Stimulated activated CD8-positive, alpha-beta memory T cell treated with anti-CD3 and anti-CD28 coated beads, Interleukin-7, amount 100 ng/mL, for 48 hours (primary cell): ENCODE measurements around the gene TRAF4.
"Not testable (repeated sequence)": the region's sequence is repeated elsewhere in the genome, so short reads cannot be mapped to it uniquely, and the experiment has no call there.

ENCODE experiments used
- DNase-seq, 2 donors: peaks; one replicate each; pipeline ENCODE4 v3.0.0-alpha.2; 2020; ENCODE audit warnings: low read depth in 1 of 2; ENCODE audit errors: extremely low read depth in 1 of 2

The TRAF4 gene

GRCh38 chr17:28728364-28729200, 15.2 kb upstream of the TRAF4 start, which contains the start of gene NEK8:
NEK8 (plus strand) TSS chr17:28728788; CDS start chr17:28728814, 26 bp downstream.
- peak; percentile 92 to 96 for DNase-seq

DNA sequence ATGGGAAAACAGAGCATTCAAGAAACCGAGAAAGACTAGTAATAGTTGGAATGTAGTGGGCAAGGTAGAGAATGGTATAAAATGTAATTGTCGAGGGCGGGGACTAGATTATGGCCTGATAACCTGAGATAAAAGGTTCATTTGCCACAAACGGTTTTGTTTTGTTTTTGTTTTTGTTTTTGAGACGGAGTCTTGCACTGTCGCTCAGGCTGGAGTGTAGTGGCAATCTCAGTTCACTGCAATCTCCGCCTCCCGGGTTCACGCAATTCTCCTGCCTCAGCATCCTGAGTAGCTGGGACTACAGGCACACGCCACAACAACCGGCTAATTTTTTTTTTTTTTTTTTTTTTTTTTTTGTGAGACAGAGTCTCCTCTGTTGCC, 13.9 kb upstream of the TRAF4 start:
- no peak for DNase-seq

GRCh38 chr17:28733346-28733745, 10.5 kb upstream of the TRAF4 start:
- DNase-seq, result no peak

- DNase-seq, result no peak
These were observed 9.0 kb upstream of the TRAF4 start for GRCh38 chr17:28734712-28735241.

DNA sequence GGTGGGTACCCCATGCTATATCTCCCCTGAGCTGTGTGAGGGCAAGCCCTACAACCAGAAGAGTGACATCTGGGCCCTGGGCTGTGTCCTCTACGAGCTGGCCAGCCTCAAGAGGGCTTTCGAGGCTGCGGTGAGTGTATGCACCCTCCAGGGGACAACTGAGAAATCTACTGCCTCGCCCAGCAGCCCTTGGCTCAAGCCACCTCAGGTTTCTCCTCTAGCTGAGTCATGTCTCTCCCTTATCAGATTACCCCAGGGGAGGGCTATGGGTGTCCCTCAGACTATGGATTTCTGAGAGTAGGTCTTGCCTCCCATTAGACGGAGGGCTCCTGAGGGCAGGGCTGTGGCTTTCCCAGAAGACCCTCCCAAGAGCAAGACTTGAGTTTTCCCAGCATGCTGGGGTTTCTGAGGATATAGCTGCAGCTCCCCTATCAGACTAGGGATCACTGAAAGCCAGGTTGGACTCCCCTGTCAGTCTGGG, 8.5 kb upstream of the TRAF4 start:
- no peak for DNase-seq

DNA sequence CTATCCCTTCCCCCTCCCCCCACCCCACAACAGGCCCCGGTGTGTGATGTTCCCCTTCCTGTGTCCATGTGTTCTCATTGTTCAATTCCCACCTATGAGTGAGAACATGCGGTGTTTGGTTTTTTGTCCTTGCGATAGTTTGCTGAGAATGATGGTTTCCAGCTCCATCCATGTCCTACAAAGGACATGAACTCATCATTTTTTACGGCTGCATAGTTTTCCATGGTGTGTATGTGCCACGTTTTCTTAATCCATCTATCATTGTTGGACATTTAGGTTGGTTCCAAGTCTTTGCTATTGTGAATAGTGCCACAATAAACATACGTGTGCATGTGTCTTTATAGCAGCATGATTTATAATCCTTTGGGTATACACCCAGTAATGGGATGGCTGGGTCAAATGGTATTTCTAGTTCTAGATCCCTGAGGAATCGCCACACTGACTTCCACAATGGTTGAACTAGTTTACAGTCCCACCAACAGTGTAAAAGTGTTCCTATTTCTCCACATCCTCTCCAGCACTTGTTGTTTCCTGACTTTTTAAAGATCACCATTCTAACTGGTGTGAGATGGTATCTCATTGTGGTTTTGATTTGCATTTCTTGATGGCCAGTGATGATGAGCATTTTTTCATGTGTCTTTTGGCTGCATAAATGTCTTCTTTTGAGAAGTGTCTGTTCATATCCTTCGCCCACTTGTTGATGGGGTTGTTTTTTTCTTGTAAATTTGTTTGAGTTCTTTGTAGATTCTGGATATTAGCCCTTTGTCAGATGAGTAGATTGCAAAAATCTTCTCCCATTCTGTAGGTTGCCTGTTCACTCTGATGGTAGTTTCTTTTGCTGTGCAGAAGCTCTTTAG, 7.7 kb upstream of the TRAF4 start:
- DNase-seq, result not testable (repeated sequence)

GRCh38 chr17:28737316-28737715, 6.5 kb upstream of the TRAF4 start:
- no peak for DNase-seq

DNA sequence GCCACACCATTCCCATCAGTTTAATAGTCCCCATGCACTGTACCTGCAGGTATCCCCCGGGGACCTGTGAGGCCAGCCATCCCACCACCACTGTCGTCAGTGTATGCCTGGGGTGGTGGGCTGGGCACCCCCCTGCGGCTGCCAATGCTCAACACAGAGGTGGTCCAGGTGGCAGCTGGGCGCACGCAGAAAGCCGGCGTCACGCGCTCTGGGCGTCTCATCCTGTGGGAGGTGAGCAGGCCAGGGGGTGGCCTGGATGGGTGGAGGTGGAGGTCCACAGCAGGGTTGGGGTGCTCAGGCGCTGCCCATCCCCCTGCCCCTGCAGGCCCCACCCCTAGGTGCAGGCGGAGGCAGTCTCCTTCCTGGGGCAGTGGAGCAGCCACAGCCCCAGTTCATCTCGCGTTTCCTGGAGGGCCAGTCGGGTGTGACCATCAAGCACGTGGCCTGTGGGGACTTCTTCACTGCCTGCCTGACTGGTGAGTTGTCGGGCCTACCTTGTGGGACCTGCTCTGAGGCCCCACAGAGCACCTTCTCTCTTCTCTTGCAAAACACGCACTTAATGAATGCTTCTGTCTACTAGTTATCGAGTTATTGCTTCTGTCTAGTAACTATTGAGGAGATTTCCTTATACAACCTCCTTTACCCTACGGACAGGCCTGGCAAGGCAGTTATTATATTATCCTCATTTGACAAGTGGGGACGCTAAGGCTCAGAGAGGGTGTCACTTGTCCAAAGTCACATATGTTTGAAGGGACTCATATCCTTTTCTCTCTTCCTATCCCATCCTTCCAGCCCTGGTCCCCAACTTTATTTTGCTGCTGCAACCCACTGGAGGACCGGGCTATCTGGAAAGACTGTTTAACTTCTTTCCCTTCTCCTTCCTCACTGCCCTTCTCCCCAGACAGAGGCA, 5.8 kb upstream of the TRAF4 start:
- DNase-seq, result no peak

GRCh38 chr17:28738680-28739384, 5.0 kb upstream of the TRAF4 start:
- peak in 1 of 2 donors; percentile 60 for DNase-seq

- no peak for DNase-seq
These were observed 3.1 kb upstream of the TRAF4 start for GRCh38 chr17:28740406-28741357.

DNA sequence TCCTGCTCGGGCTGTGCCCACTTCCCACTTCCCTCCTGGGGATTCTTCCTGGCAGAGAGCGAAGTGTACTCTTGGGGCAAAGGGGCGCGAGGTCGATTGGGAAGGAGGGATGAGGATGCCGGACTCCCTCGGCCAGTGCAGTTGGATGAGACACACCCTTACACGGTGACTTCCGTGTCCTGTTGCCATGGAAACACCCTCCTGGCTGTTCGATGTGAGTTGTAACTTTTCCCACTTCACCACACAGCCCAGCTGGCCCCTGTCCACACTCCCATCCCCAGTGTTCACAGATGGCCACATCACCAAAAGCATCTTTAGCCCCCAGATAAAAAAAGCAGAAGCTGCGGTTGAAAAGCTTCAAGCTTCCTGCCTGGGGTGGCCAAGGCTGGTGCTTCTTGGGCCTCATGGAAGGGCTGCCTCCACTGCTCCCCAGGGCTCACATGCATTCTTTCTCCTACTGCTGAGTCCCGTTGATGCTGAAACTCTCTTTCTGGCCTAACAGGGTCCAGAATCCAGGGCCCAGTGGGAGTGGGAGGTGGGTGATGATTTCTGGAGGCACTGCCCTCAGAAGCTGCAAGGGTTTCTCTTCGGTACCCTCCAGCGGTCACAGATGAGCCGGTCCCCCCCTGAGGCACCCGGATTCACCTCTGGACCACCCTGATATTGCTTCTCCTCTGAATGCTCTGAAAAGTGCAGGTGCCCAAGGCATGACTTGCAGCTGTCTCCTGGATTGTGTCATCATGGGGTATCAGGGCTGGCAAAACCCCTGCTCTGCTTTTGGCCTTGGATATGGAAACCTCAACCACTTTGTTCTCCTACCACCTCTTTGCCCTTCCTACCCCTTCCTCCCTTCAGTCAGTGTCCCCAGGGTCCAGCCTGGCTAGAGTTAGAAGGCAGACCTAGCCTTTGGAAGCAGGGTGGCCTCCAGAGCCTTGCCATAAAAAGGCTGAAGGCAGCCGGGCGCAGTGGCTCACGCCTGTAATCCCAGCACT, 2.2 kb upstream of the TRAF4 start:
- DNase-seq, result no peak

DNA sequence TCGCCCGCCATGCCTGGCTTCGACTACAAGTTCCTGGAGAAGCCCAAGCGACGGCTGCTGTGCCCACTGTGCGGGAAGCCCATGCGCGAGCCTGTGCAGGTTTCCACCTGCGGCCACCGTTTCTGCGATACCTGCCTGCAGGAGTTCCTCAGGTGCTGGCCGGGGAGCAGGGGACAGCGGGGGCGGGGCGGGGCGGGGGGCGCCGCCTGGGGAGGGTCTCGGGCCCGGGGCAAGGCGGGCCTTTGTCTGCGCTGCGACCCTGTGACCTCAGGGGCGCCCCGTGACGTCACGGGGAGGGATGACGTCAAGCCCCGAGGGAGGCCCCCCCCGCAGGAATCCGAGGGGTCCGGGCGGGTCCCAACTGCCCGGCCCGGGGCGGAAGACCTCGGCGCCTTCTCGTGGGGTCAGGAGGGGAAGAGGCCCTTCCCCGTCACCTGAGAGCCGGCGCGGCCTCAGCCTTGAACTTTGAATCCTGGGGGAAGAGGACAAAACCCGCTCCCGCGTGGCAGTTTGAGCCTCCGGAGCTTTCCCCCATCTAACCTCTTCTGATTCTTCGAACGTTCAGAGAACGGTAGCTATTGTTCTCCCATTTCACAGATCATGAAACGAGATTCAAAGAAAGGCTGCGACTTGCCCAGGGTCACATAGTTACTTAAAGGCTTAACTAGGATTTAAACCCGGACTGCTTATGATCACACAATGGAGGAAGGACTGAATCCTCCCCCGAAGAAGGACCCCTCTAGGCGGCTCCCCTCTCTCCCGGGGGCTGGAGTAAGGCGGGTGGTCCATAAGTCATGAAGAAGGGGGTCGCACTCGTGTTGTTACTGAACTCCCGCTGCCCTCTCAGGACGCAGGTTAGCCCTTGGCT, 527 bp downstream of the TRAF4 start:
- DNase-seq, result no peak

- no peak for DNase-seq
These were observed 1.4 kb downstream of the TRAF4 start for GRCh38 chr17:28744972-28745785.

- DNase-seq, result no peak
These were observed 2.1 kb downstream of the TRAF4 start for GRCh38 chr17:28745786-28746411.

- no peak for DNase-seq
These were observed 2.8 kb downstream of the TRAF4 start for GRCh38 chr17:28746611-28747050.
